CD4-positive, alpha-beta T cell (primary cell): Measurements from ENCODE around the gene ELOVL3. TPM values are rescaled to one million over a fixed set of nuclear protein-coding genes. Genes with fewer than 3 reads are reported as not detected.

ENCODE experiments used
- ATAC-seq: fragments of 200-7000 bp; cut with Tn5 transposase; one replicate; pipeline ENCODE4 v1.10.0; 2022; ENCODE audit warnings: mild to moderate bottlenecking; ENCODE audit not compliant: poor library complexity
- CTCF ChIA-PET: fragments of 350-600 bp; sonication (Branson Sonifier 250); formaldehyde crosslinking; loops from one replicate; lab custom pipeline; 2021; ENCODE audit warnings: antibody characterized with exemption, inconsistent platforms; lab: Charles Lee
- POLR2A ChIA-PET: fragments of 350-600 bp; sonication (Branson Sonifier 250); formaldehyde crosslinking; loops from one replicate; lab custom pipeline; 2021; ENCODE audit warnings: antibody characterized with exemption, inconsistent platforms; lab: Charles Lee
- DNase-seq, 14 experiments: peaks; one replicate each; pipeline ENCODE4 v3.0.0-alpha.2; 2013 to 2020; ENCODE audit warnings: mixed read lengths in 2 of 14
- H3K27ac ChIP-seq, 2 donors: one replicate each; pipeline versions ENCODE4 v1.5.1 to v1.7.0; 2013; ENCODE audit warnings: low read length in 2 of 2, low read depth in 1 of 2, mild to moderate bottlenecking in 1 of 2
- H3K27me3 ChIP-seq, 2 experiments: 1 replicate in 1 of 2; 2 replicates in 1 of 2; pipeline versions ENCODE4 v1.6.1 to v1.7.0; 2013; ENCODE audit warnings: low read length in 2 of 2, control low read depth in 1 of 2, mild to moderate bottlenecking in 1 of 2, moderate library complexity in 1 of 2; ENCODE audit not compliant: insufficient read depth in 2 of 2, control insufficient read depth in 1 of 2
- H3K36me3 ChIP-seq: one replicate; pipeline ENCODE4 v1.6.1; 2013; ENCODE audit warnings: low read length, control low read depth; ENCODE audit not compliant: insufficient read depth
- H3K4me1 ChIP-seq: one replicate; pipeline ENCODE4 v1.6.1; 2013; ENCODE audit warnings: low read length, control low read depth; ENCODE audit not compliant: insufficient read depth
- H3K4me3 ChIP-seq: one replicate; pipeline ENCODE4 v1.5.1; 2013; ENCODE audit warnings: mild to moderate bottlenecking, low read length, moderate library complexity
- H3K9me3 ChIP-seq, 2 experiments: 1 replicate in 1 of 2; 2 replicates in 1 of 2; pipeline versions ENCODE4 v1.6.1 to v1.7.0; 2013; ENCODE audit warnings: low read length in 2 of 2, mild to moderate bottlenecking in 2 of 2, control low read depth in 1 of 2, moderate library complexity in 1 of 2; ENCODE audit not compliant: control insufficient read depth in 1 of 2, insufficient read depth in 1 of 2
- H3K27ac Mint-ChIP-seq: one replicate; pipeline ENCODE4 v1.8.0; 2020; ENCODE audit warnings: mixed read lengths
- H3K27me3 Mint-ChIP-seq: one replicate; pipeline ENCODE4 v1.8.0; 2021; ENCODE audit warnings: mixed read lengths
- H3K36me3 Mint-ChIP-seq: one replicate; pipeline ENCODE4 v1.8.0; 2021; ENCODE audit warnings: low read depth, mixed read lengths
- H3K4me1 Mint-ChIP-seq: one replicate; pipeline ENCODE4 v1.8.0; 2021; ENCODE audit warnings: low read depth, mixed read lengths
- H3K4me3 Mint-ChIP-seq: one replicate; pipeline ENCODE4 v1.8.0; 2020; ENCODE audit warnings: mild to moderate bottlenecking, mixed read lengths
- H3K9me3 Mint-ChIP-seq: one replicate; pipeline ENCODE4 v1.8.0; 2020; ENCODE audit warnings: mixed read lengths
- CTCF ChIP-seq: fragments of 200-600 bp; IDR thresholded peaks from one replicate; pipeline ENCODE4 v1.8.0; 2022; ENCODE audit warnings: antibody characterized with exemption, mild to moderate bottlenecking
- intact Hi-C, 2 experiments: fragments of 100-400 bp; cut with DNase I in 1 of 2; cut with micrococcal nuclease in 1 of 2; formaldehyde crosslinking; loops; one replicate each; pipeline versions ENCODE4 v1.15.1 to v1.9.0; 2023 to 2025; cut with DNase I, micrococcal nuclease
- total RNA-seq, 174 experiments: library from RNA in 2 of 174; stranded (reverse) in 2 of 174; gene quantifications; one replicate each; pipeline ENCODE4 v1.2.3 and lab custom pipeline; 2021 to 2026

ELOVL3 gene
- total RNA-seq, 2 experiments from 2014 or later, result not detected

GRCh38 chr10:102230264-102230860 is 4.3 kb downstream of the ELOVL3 start:
- Histone ChIP-seq H3K4me1 (peaks cover 40% of the 10 kb centered on the region), H3K9me3 (peaks cover 0 to 8% of the 10 kb centered on the region in 2 experiments), H3K27ac (no peak overlapping the region), H3K27me3 (peaks cover 38 to 50% of the 10 kb centered on the region in 2 experiments), H3K4me3 (peak overlapping the region; percentile 59), H3K36me3 (no peaks in the 10 kb centered on the region)
- Mint-ChIP-seq H3K4me3 (peak overlapping the region; percentile 87), H3K27me3 (peaks cover 84% of the 10 kb centered on the region), H3K27ac (no peak overlapping the region), H3K9me3 (no peaks in the 10 kb centered on the region), H3K4me1 (peaks cover 21% of the 10 kb centered on the region), H3K36me3 (no peaks in the 10 kb centered on the region)
- ChIA-PET CTCF (interaction anchor here (1.0 to 7.6 kb wide), 29 partner anchors 10 to 353 kb away, joined by 3 to 133 read pairs (median 5); partner anchors contain the start of genes CUEDC2, GBF1 and PITX3), POLR2A (interaction anchor here (0.6 to 3.7 kb wide), 15 partner anchors 11 to 412 kb away, joined by 3 to 26 read pairs (median 5); partner anchors contain the start of genes FBXL15, GBF1, NFKB2 and PITX3)
- TF ChIP-seq CTCF, result no peak
- DNase-seq (peak in 7 of 14 experiments; percentile 5 to 67 (median 24)), ATAC-seq (no peak)
- intact Hi-C loops, result no loop called here

DNA sequence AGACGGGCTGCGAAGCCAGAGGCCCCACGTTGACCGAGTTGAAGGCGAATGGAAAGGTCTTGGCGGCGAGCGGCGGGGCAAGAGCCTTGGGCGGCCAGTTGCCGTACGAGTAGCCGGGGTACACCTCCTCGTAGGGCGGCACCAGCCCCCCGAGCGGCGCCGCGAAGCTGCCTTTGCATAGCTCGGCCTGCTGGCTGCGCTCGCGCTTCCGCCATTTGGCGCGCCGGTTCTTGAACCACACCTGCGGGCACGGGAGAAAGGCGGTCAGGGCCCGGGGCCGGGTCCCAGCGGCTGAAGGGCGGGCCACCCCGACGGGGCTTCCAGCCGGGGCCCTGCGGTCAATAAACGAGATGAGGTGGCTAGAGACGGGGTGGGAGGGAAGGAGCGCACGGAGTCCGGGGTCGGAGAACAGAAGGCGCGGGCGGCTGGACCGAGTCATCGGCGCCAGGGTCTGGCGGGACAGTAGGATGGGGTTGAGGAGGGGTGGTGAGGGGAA is 4.8 kb downstream of the ELOVL3 start:
- H3K9me3 ChIP-seq, result peaks cover 0 to 8% of the 10 kb centered on the region in 2 experiments
- H3K27ac ChIP-seq, result no peak overlapping the region
- peaks cover 35% of the 10 kb centered on the region for H3K4me1 ChIP-seq
- intact Hi-C loops, result loop anchor here in 1 of 2 experiments (1.0 kb wide), 2 partner anchors 14 to 121 kb away; partner anchors contain the start of gene GBF1
- POLR2A ChIA-PET, result interaction anchor here (0.6 to 3.7 kb wide), 11 partner anchors 10 to 411 kb away, joined by 3 to 26 read pairs (median 6); partner anchors contain the start of genes FBXL15, GBF1, NFKB2 and PITX3
- Mint-ChIP-seq H3K36me3 (no peaks in the 10 kb centered on the region), H3K9me3 (no peaks in the 10 kb centered on the region), H3K4me1 (peaks cover 17% of the 10 kb centered on the region), H3K4me3 (peak overlapping the region; percentile 77), H3K27me3 (peaks cover 88% of the 10 kb centered on the region), H3K27ac (no peak overlapping the region)
- TF ChIP-seq CTCF, result no peak
- CTCF ChIA-PET, result interaction anchor here (1.0 to 7.6 kb wide), 19 partner anchors 9 to 353 kb away, joined by 3 to 133 read pairs (median 6); partner anchors contain the start of genes CUEDC2, GBF1 and PITX3
- DNase-seq (peak in 13 of 14 experiments; percentile 20 to 75 (median 44)), ATAC-seq (no peak)
- peak overlapping the region; percentile 59 for H3K4me3 ChIP-seq
- peaks cover 38 to 50% of the 10 kb centered on the region in 2 experiments for H3K27me3 ChIP-seq
- H3K36me3 ChIP-seq, result no peaks in the 10 kb centered on the region
